ENCODE results near the gene NPHP4. TPM values are rescaled to one million over a fixed set of nuclear protein-coding genes. Genes with fewer than 3 reads are reported as not detected.

The NPHP4 gene
- total and polyA plus RNA-seq, 2 donors (not counting 3 experiments of a cell fraction or from before 2014, with no cell fraction given) = 4.4 to 11.7 TPM

GRCh38 chr1:5839881-5840550, 152.2 kb downstream of the NPHP4 start:
- intact Hi-C loops (cut with micrococcal nuclease) = no loop called here
- CTCF ChIA-PET = no interaction called here

GRCh38 chr1:5839161-5839880, 152.9 kb downstream of the NPHP4 start:
- no TSS peak for BruUV-seq (replicated peaks)
- POLR2A ChIA-PET = no interaction called here
- no peaks in the 10 kb centered on the region for H3K4me1 ChIP-seq (ENCODE audit: control insufficient read depth, extremely low read depth, insufficient read depth, low read length)
- no peak overlapping the region for H2AFZ ChIP-seq (ENCODE audit: low read depth, low read length)
- H3K9me3 ChIP-seq (replicated peaks; ENCODE audit: control insufficient read depth, insufficient read depth, low read length) = no peaks in the 10 kb centered on the region
- no peaks in the 10 kb centered on the region for H4K20me1 ChIP-seq (replicated peaks; ENCODE audit: control insufficient read depth, extremely low read depth, insufficient read depth, low read length)
- intact Hi-C loops (cut with micrococcal nuclease) = no loop called here
- FAIRE-seq = no peak
- TF ChIP-seq POLR2A (IDR thresholded peaks at IDR 0.05; ENCODE audit: low read depth, low read length) (no peak), MAX (IDR thresholded peaks at IDR 0.05; ENCODE audit: insufficient read depth, insufficient read length) (no peak), MYC (IDR thresholded peaks at IDR 0.05; ENCODE audit: low read depth, low read length) (no peak), JUN (IDR thresholded peaks at IDR 0.05; ENCODE audit: borderline replicate concordance, insufficient read depth, insufficient read length, low read depth) (no peak), POLR2AphosphoS5 (IDR thresholded peaks at IDR 0.05; ENCODE audit: insufficient read depth, low read depth, low read length) (no peak), CTCF (IDR thresholded peaks at IDR 0.05; ENCODE audit: extremely low read depth in 1 of 2, insufficient read depth in 1 of 2, low read depth in 1 of 2, low read length in 2 of 2) (no peak), FOS (IDR thresholded peaks at IDR 0.05; ENCODE audit: borderline replicate concordance, insufficient read depth, low read length) (no peak), EZH2 (IDR thresholded peaks at IDR 0.05; ENCODE audit: borderline replicate concordance, low read depth, low read length, severe bottlenecking) (no peak), GATA2 (IDR thresholded peaks at IDR 0.05; ENCODE audit: insufficient read depth, insufficient read length, low read depth, low read length) (no peak)
- H3K27ac ChIP-seq (ENCODE audit: insufficient read depth, low read depth, low read length) = no peak overlapping the region
- H3K4me2 ChIP-seq (ENCODE audit: insufficient read depth, low read length) = no peak overlapping the region
- no peak overlapping the region for H3K4me3 ChIP-seq (replicated peaks in 1 of 3; ENCODE audit: insufficient read depth in 1 of 3, low read depth in 1 of 3, low read length in 3 of 3)
- no peak for DNase-seq (ENCODE audit: low read depth, low spot score)
- H3K27me3 ChIP-seq (ENCODE audit: control insufficient read depth in 2 of 2, insufficient read depth in 2 of 2, low read length in 2 of 2) = no peaks in the 10 kb centered on the region
- H3K9me1 ChIP-seq (replicated peaks; ENCODE audit: control insufficient read depth, extremely low read depth, insufficient read depth, low read length) = no peaks in the 10 kb centered on the region
- CTCF ChIA-PET = no interaction called here
- dilution Hi-C loops (cut with MboI; ENCODE audit: extremely low pct_ligation_motif_present, low sequenced_read_pairs) = no loop called here
- no peaks in the 10 kb centered on the region for H3K79me2 ChIP-seq (ENCODE audit: control insufficient read depth, insufficient read depth, low read length)
- no peak overlapping the region for H3K9ac ChIP-seq (replicated peaks; ENCODE audit: extremely low read depth, insufficient read depth, low read length)
- H3K36me3 ChIP-seq (ENCODE audit: control insufficient read depth in 2 of 2, extremely low read depth in 1 of 2, insufficient read depth in 2 of 2, low read length in 2 of 2) = no peaks in the 10 kb centered on the region

More at GRCh38 chr1:5839881-5840550, 152.2 kb downstream of the NPHP4 start:
- DNase-seq (ENCODE audit: low read depth, low spot score) (no peak), FAIRE-seq (no peak)
- POLR2A ChIA-PET = no interaction called here
- H3K4me2 ChIP-seq (ENCODE audit: insufficient read depth, low read length) = no peak overlapping the region
- no peaks in the 10 kb centered on the region for H3K27me3 ChIP-seq (ENCODE audit: control insufficient read depth in 2 of 2, insufficient read depth in 2 of 2, low read length in 2 of 2)
- H3K9ac ChIP-seq (replicated peaks; ENCODE audit: extremely low read depth, insufficient read depth, low read length) = no peak overlapping the region
- TF ChIP-seq POLR2A (IDR thresholded peaks at IDR 0.05; ENCODE audit: low read depth, low read length) = no peak
- no peak for TF ChIP-seq JUN (IDR thresholded peaks at IDR 0.05; ENCODE audit: borderline replicate concordance, insufficient read depth, insufficient read length, low read depth)
- no peak for TF ChIP-seq FOS (IDR thresholded peaks at IDR 0.05; ENCODE audit: borderline replicate concordance, insufficient read depth, low read length)
- no peaks in the 10 kb centered on the region for H3K9me1 ChIP-seq (replicated peaks; ENCODE audit: control insufficient read depth, extremely low read depth, insufficient read depth, low read length)
- H3K36me3 ChIP-seq (ENCODE audit: control insufficient read depth in 2 of 2, extremely low read depth in 1 of 2, insufficient read depth in 2 of 2, low read length in 2 of 2) = no peaks in the 10 kb centered on the region
- H2AFZ ChIP-seq (ENCODE audit: low read depth, low read length) = no peak overlapping the region
- H3K79me2 ChIP-seq (ENCODE audit: control insufficient read depth, insufficient read depth, low read length) = no peaks in the 10 kb centered on the region
- dilution Hi-C loops (cut with MboI; ENCODE audit: extremely low pct_ligation_motif_present, low sequenced_read_pairs) = no loop called here
- BruUV-seq (replicated peaks) = no TSS peak
- no peaks in the 10 kb centered on the region for H3K4me1 ChIP-seq (ENCODE audit: control insufficient read depth, extremely low read depth, insufficient read depth, low read length)
- no peaks in the 10 kb centered on the region for H3K9me3 ChIP-seq (replicated peaks; ENCODE audit: control insufficient read depth, insufficient read depth, low read length)
- H3K27ac ChIP-seq (ENCODE audit: insufficient read depth, low read depth, low read length) = no peak overlapping the region
- H4K20me1 ChIP-seq (replicated peaks; ENCODE audit: control insufficient read depth, extremely low read depth, insufficient read depth, low read length) = no peaks in the 10 kb centered on the region
- H3K4me3 ChIP-seq (replicated peaks in 1 of 3; ENCODE audit: insufficient read depth in 1 of 3, low read depth in 1 of 3, low read length in 3 of 3) = no peak overlapping the region

Measured in endothelial cell of umbilical vein (primary cell).